Gastrocnemius medialis (tissue), 4 donors: ENCODE measurements around the gene TTLL12.

Experiments
- POLR2A ChIP-seq, 2 donors: fragments of 450-650 bp; IDR thresholded peaks; one replicate each; pipeline ENCODE4 v1.6.1; 2017; ENCODE audit warnings: antibody characterized with exemption in 2 of 2, mild to moderate bottlenecking in 2 of 2, moderate library complexity in 2 of 2
- TF ChIP-seq, protein P1 (sequence below), 5 experiments: fragments of 450-650 bp in 3 of 5; fragments of 200-600 bp in 2 of 5; sonication (generic) in 2 of 5; IDR thresholded peaks in 4 of 5; conservative IDR thresholded peaks in 1 of 5; 1 replicate in 4 of 5; 2 replicates in 1 of 5; pipeline ENCODE4 v1.5.1; 2016 to 2019; ENCODE audit warnings: antibody characterized with exemption in 5 of 5, mild to moderate bottlenecking in 3 of 5, moderate library complexity in 3 of 5

DNA sequence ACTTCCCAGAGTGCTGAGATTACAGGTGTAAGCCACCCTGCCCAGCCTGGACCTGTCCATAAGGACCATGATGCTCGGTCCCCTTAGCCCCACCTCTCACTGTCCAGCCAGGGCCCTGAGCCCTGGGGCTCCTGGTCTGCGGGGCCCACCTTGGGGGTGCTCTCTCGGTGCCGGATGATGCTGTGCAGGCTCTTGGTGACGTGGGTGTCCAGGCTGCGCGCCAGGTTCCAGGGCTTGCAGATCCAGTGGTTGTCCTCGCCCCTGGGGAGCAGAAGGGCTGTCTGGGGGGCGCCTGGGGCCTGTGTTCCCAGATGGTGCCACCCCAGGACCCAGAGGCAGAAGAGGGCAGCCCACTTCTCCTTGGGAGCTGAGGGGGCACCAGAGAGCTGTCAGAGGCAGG, 13.4 kb downstream of the TTLL12 start:
- TF ChIP-seq, protein P1, sequence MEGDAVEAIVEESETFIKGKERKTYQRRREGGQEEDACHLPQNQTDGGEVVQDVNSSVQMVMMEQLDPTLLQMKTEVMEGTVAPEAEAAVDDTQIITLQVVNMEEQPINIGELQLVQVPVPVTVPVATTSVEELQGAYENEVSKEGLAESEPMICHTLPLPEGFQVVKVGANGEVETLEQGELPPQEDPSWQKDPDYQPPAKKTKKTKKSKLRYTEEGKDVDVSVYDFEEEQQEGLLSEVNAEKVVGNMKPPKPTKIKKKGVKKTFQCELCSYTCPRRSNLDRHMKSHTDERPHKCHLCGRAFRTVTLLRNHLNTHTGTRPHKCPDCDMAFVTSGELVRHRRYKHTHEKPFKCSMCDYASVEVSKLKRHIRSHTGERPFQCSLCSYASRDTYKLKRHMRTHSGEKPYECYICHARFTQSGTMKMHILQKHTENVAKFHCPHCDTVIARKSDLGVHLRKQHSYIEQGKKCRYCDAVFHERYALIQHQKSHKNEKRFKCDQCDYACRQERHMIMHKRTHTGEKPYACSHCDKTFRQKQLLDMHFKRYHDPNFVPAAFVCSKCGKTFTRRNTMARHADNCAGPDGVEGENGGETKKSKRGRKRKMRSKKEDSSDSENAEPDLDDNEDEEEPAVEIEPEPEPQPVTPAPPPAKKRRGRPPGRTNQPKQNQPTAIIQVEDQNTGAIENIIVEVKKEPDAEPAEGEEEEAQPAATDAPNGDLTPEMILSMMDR (IDR thresholded peaks at IDR 0.05 in 4 of 5, conservative IDR thresholded peaks at IDR 0.05 in 1 of 5): no peak
- TF ChIP-seq POLR2A (IDR thresholded peaks at IDR 0.05): no peak
